ENCODE measurements around the gene AK2. TPM values are rescaled to one million over a fixed set of nuclear protein-coding genes. Genes with fewer than 3 reads are reported as not detected.

Gene AK2
- 144 and 159 TPM in 2 replicates for total RNA-seq (2021)
- long read RNA-seq, transcript AK2-204 (8 exons, 880 nt), result minor isoform, 20 of 611 reads
- long read RNA-seq, transcript AK2-202 (7 exons, 3,586 nt), result major isoform, 482 of 611 reads
- long read RNA-seq, transcript AK2-201 (6 exons, 1,021 nt), result minor isoform, 34 of 611 reads
- long read RNA-seq, transcript AK2-208 (5 exons, 920 nt), result minor isoform, 8 of 611 reads
- long read RNA-seq, partial matches to known transcripts, result 8 of 611 reads
- long read RNA-seq, other reads (novel, unspliced or antisense), result 45 of 611 reads

GRCh38 chr1:33036526-33037503 lies at the start of gene AK2:
AK2 (minus strand) TSS chr1:33036883; CDS start chr1:33036828, 55 bp downstream.
- H4K8ac ChIP-seq (replicated peaks; ENCODE audit: insufficient read length, low read depth, low read length), result no peak within 1 kb of the TSS
- no CpG with 5 or more reads among the region's 59 CpGs for WGBS (ENCODE audit: extremely low coverage, insufficient read length, low lambda C conversion rate)
- no peaks in the 10 kb centered on the region for H4K20me1 ChIP-seq (ENCODE audit: control insufficient read depth, insufficient read depth, insufficient read length)
- H2BK12ac ChIP-seq (ENCODE audit: insufficient read length, low read depth, low read length), result no peak within 1 kb of the TSS
- no peak within 1 kb of the TSS for H3K27ac ChIP-seq (ENCODE audit: insufficient read length, low read depth, low read length)
- H3K4ac ChIP-seq (ENCODE audit: low read depth, low read length), result no peak within 1 kb of the TSS
- H3K9ac ChIP-seq (ENCODE audit: extremely low read depth, insufficient read length, low read length), result peak within 1 kb of the TSS; percentile 18
- H2AFZ ChIP-seq (ENCODE audit: low read length), result no peak within 1 kb of the TSS
- H2AK5ac ChIP-seq (ENCODE audit: insufficient read length, low read length), result no peak within 1 kb of the TSS
- H3K79me2 ChIP-seq (ENCODE audit: insufficient read depth, low read length), result peaks cover 24% of the 10 kb centered on the region; the same call in 1 of the 2 replicates
- H3K9me3 ChIP-seq (ENCODE audit: control insufficient read depth, low read depth, low read length), result no peaks in the 10 kb centered on the region
- no peak within 1 kb of the TSS for H2BK120ac ChIP-seq (ENCODE audit: low read depth, low read length, poor library complexity, severe bottlenecking)
- H3K27ac Mint-ChIP-seq, result peak within 1 kb of the TSS in 2 of 3 experiments; percentile 14 to 95; a peak in 3 of 7 replicates
- no peak within 1 kb of the TSS for H3K23ac ChIP-seq (ENCODE audit: insufficient read length, low read depth, low read length)
- H3K79me1 ChIP-seq (ENCODE audit: insufficient read depth, low read depth, low read length, poor library complexity, severe bottlenecking), result peaks cover 7% of the 10 kb centered on the region
- peak within 1 kb of the TSS; percentile 83 for H3K4me2 ChIP-seq (ENCODE audit: insufficient read depth, insufficient read length, low read length)
- H3K23me2 ChIP-seq (ENCODE audit: insufficient read length, low read depth, low read length, poor library complexity, severe bottlenecking), result peaks cover 6% of the 10 kb centered on the region
- H3T11ph ChIP-seq (ENCODE audit: low read length), result no peak within 1 kb of the TSS
- H3K4me1 Mint-ChIP-seq, result peaks cover 13 to 14% of the 10 kb centered on the region in 2 experiments
- H2BK15ac ChIP-seq (ENCODE audit: low read depth, low read length), result no peak within 1 kb of the TSS
- H4K91ac ChIP-seq (ENCODE audit: insufficient read length, low read depth, low read length), result no peak within 1 kb of the TSS
- no peak within 1 kb of the TSS for H4K5ac ChIP-seq (ENCODE audit: insufficient read length, low read depth, low read length)
- DNase-seq, result peak; percentile 99
- H3K9me3 Mint-ChIP-seq, result peaks cover 2 to 8% of the 10 kb centered on the region in 2 experiments; a peak in 3 of 5 replicates
- no peak within 1 kb of the TSS for H2BK20ac ChIP-seq (ENCODE audit: low read depth, low read length, poor library complexity, severe bottlenecking)
- no peak for TF ChIP-seq CTCF (conservative IDR thresholded peaks at IDR 0.05)
- no peak within 1 kb of the TSS for H2BK5ac ChIP-seq (ENCODE audit: insufficient read length, low read length)
- no peak within 1 kb of the TSS; the same call in 1 of the 2 replicates for H3K14ac ChIP-seq (ENCODE audit: insufficient read depth, low read length)
- peak within 1 kb of the TSS; percentile 94 for H3K4me3 Mint-ChIP-seq
- H3K36me3 Mint-ChIP-seq (ENCODE audit: insufficient read depth in 1 of 3, low read depth in 3 of 3), result peaks cover 0 to 20% (median 19%) of the 10 kb centered on the region in 3 experiments; a peak in 6 of 7 replicates
- H3K4me1 ChIP-seq (ENCODE audit: insufficient read depth, low read length), result 0 out of 2 replicates have a peak, but pooled peaks cover 2% of the 10 kb centered on the region
- H3K27me3 Mint-ChIP-seq (ENCODE audit: low read depth), result peaks cover 26% of the 10 kb centered on the region
- no peak within 1 kb of the TSS for H3K18ac ChIP-seq (ENCODE audit: insufficient read length, low read depth, low read length)
- no peak within 1 kb of the TSS for H3K56ac ChIP-seq (ENCODE audit: insufficient read length, low read depth, low read length)
- H3K27me3 ChIP-seq (ENCODE audit: insufficient read depth, low read length), result no peaks in the 10 kb centered on the region
